Measurements from ENCODE around the gene IVD. TPM values are rescaled to one million over a fixed set of nuclear protein-coding genes. Genes with fewer than 3 reads are reported as not detected.

Gene IVD
- total RNA-seq, 1 donor from 2014 or later = 18.0 TPM

GRCh38 chr15:40365016-40365415 lies 40.6 kb upstream of the IVD start:
- H3K36me3 Mint-ChIP-seq = no peaks in the 10 kb centered on the region
- no peak overlapping the region for H3K27ac ChIP-seq
- no peak overlapping the region for H3K4me2 ChIP-seq
- no peaks in the 10 kb centered on the region for H4K20me1 ChIP-seq (ENCODE audit: low read depth)
- H3K36me3 ChIP-seq = no peaks in the 10 kb centered on the region
- no peaks in the 10 kb centered on the region for H3K9me3 ChIP-seq (ENCODE audit: low read depth)
- no peaks in the 10 kb centered on the region for H3K4me1 ChIP-seq
- DNase-seq (ENCODE audit: low spot score) = no peak
- H3K9me3 Mint-ChIP-seq = no peaks in the 10 kb centered on the region
- H3K4me3 ChIP-seq = no peak overlapping the region
- no peak overlapping the region for H3K4me3 Mint-ChIP-seq
- H3K4me1 Mint-ChIP-seq = peaks cover 4% of the 10 kb centered on the region
- H3K9ac ChIP-seq = no peak overlapping the region
- no peaks in the 10 kb centered on the region for H3F3A ChIP-seq (ENCODE audit: low read depth)
- H3K27me3 Mint-ChIP-seq (ENCODE audit: insufficient read depth, low read depth) = peaks cover 37% of the 10 kb centered on the region
- no peak overlapping the region for H3K27ac Mint-ChIP-seq
- H3K79me2 ChIP-seq (ENCODE audit: low read depth) = no peaks in the 10 kb centered on the region
- TF ChIP-seq EZH2 (IDR thresholded peaks at IDR 0.05) (no peak), EZH2phosphoT487 (IDR thresholded peaks at IDR 0.05) (no peak), CTCF (IDR thresholded peaks at IDR 0.05) (no peak)
- H2AFZ ChIP-seq (replicated peaks) = no peak overlapping the region
- peaks cover 75% of the 10 kb centered on the region for H3K27me3 ChIP-seq

DNA sequence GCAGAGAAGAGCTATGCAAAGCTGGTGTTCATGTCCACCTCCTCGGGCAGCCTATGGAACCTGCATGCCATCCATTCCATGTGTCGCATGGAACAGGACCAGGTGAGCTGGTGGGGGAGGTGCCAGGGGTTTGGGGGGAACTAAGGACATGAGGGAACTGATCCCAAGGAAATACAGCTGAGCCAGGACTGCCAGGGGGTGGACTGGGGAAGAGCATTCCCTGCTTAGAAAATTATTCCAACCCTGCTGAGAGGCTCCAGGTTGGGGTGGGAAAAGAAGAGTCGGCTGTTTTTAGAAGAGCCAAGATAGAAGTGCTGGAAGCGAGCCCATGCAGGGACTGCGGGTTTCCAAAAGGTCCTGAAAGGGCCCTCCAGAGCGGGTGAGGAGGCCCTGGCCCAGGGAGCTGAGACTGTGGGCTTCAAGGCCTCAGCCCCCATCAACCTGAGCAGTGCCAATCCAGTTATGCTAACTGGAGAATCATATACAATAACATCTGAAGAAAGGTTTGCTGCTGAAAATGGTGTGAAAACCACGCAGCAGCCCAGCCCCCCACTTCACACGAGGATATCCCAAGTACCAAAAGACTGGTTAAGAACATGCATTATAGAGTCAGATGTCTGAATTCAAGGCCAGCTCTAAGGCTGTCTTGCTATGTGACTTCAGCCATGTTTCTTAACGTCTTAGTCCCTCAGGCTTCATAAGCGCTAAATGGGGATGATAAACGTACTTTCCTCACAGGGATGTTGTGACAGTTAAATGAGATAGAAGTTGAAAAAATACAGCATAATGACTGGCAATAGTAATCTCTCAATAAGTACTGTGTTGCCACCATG lies 39.8 kb upstream of the IVD start:
- H3K4me2 ChIP-seq = no peak overlapping the region
- Mint-ChIP-seq H3K27ac (no peak overlapping the region), H3K27me3 (ENCODE audit: insufficient read depth, low read depth) (peaks cover 35% of the 10 kb centered on the region), H3K4me1 (peaks cover 4% of the 10 kb centered on the region), H3K4me3 (no peak overlapping the region), H3K9me3 (no peaks in the 10 kb centered on the region), H3K36me3 (no peaks in the 10 kb centered on the region)
- H3K9me3 ChIP-seq (ENCODE audit: low read depth) = no peaks in the 10 kb centered on the region
- H3K4me1 ChIP-seq = no peaks in the 10 kb centered on the region
- no peaks in the 10 kb centered on the region for H3K79me2 ChIP-seq (ENCODE audit: low read depth)
- no peak overlapping the region for H3K4me3 ChIP-seq
- H3K27me3 ChIP-seq = peaks cover 75% of the 10 kb centered on the region
- no peak for DNase-seq (ENCODE audit: low spot score)
- H4K20me1 ChIP-seq (ENCODE audit: low read depth) = no peaks in the 10 kb centered on the region
- no peak overlapping the region for H3K9ac ChIP-seq
- no peak overlapping the region for H2AFZ ChIP-seq (replicated peaks)
- H3F3A ChIP-seq (ENCODE audit: low read depth) = no peaks in the 10 kb centered on the region
- no peaks in the 10 kb centered on the region for H3K36me3 ChIP-seq
- no peak for TF ChIP-seq EZH2phosphoT487 (IDR thresholded peaks at IDR 0.05)
- no peak for TF ChIP-seq CTCF (IDR thresholded peaks at IDR 0.05)
- TF ChIP-seq EZH2 (IDR thresholded peaks at IDR 0.05) = no peak
- H3K27ac ChIP-seq = no peak overlapping the region

GRCh38 chr15:40366457-40367370 lies 38.9 kb upstream of the IVD start:
- Histone ChIP-seq H3K9ac (no peak overlapping the region), H3F3A (ENCODE audit: low read depth) (no peaks in the 10 kb centered on the region), H2AFZ (replicated peaks) (no peak overlapping the region), H3K27me3 (peaks cover 71% of the 10 kb centered on the region), H3K79me2 (ENCODE audit: low read depth) (no peaks in the 10 kb centered on the region), H3K4me3 (no peak overlapping the region), H4K20me1 (ENCODE audit: low read depth) (no peaks in the 10 kb centered on the region), H3K36me3 (no peaks in the 10 kb centered on the region), H3K4me2 (no peak overlapping the region), H3K27ac (no peak overlapping the region), H3K9me3 (ENCODE audit: low read depth) (no peaks in the 10 kb centered on the region), H3K4me1 (no peaks in the 10 kb centered on the region)
- H3K27ac Mint-ChIP-seq = no peak overlapping the region
- peaks cover 4% of the 10 kb centered on the region for H3K4me1 Mint-ChIP-seq
- no peak overlapping the region for H3K4me3 Mint-ChIP-seq
- no peak for DNase-seq (ENCODE audit: low spot score)
- H3K27me3 Mint-ChIP-seq (ENCODE audit: insufficient read depth, low read depth) = peaks cover 30% of the 10 kb centered on the region
- H3K36me3 Mint-ChIP-seq = no peaks in the 10 kb centered on the region
- TF ChIP-seq EZH2 (IDR thresholded peaks at IDR 0.05) (no peak), EZH2phosphoT487 (IDR thresholded peaks at IDR 0.05) (no peak), CTCF (IDR thresholded peaks at IDR 0.05) (no peak)
- no peaks in the 10 kb centered on the region for H3K9me3 Mint-ChIP-seq
